Lung microvascular endothelial cell (primary cell): ENCODE results near the gene CBX6. TPM values are rescaled to one million over a fixed set of nuclear protein-coding genes. Genes with fewer than 3 reads are reported as not detected.
"Not testable (repeated sequence)": the region's sequence is repeated elsewhere in the genome, so short reads cannot be mapped to it uniquely, and the experiment has no call there.

ENCODE experiments used
- DNase-seq, 2 donors: peaks; one replicate each; pipeline versions ENCODE4 v3.0.0 to v3.0.0-alpha.2; 2010; ENCODE audit warnings: low read depth in 2 of 2
- total RNA-seq: library from RNA; depleted of rRNA; stranded (reverse); fragments of >200 nt; gene quantifications from 2 replicates; pipeline ENCODE4 v1.2.1, GENCODE V29; 2014

The CBX6 gene
- 11.9 and 13.3 TPM in 2 replicates for total RNA-seq

DNA sequence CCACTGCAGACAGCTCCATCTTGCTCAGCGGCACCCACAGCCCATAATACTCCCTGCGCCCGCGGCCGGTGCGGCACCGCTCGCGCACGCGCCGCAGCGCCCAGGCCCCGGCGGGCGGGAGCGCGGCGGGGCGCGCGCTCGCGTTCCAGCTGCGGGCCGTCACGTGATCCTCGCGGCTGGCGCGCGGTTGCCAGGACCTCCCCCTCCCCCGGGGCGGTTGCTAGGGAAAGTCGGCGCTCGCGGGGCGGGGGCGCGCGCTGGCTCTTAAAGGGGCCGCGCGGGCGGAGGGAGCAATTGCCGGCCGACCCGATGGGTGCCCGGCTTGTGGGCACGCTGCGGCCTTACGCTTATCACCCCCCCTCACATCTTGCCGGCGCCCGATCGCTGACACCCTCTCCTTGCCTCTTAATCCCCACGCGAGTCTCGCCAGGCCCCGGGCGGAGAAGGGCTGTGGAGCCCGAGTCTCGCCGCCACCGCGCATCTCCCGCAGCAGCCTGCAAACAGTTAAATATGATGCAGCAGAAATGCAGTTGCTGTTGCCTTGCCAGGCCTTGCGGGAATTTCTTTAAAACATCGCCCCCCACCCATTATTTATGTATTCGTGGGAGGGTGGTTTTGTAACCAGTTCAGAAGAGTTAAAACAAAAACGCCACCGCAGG, at the start of gene CBX6:
Gene CBX6 (minus strand): TSS at position 45 of the 659 bp plus-strand sequence. CDS start 26 bp downstream, at position 19.
- DNase-seq = peak; percentile 94 to 96

DNA sequence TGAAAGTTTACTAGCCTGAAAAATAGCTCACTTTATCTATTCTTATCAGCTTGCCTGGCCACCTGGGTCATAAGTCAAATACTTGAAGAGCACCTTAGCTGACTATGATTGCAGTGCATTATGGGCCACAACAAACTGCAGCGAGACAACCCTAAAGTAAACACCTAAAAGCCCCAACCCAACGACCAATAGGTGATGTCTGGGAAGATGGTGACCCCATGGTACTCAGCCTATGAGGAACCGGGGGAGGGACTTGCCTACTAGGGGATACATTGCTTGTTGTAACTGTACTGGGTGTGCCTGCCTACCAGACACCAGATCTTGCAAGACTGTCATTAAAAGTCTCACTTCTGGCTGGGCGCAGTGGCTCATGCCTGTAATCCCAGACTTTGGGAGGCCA, 49.8 kb upstream of the CBX6 start:
- no peak for DNase-seq

DNA sequence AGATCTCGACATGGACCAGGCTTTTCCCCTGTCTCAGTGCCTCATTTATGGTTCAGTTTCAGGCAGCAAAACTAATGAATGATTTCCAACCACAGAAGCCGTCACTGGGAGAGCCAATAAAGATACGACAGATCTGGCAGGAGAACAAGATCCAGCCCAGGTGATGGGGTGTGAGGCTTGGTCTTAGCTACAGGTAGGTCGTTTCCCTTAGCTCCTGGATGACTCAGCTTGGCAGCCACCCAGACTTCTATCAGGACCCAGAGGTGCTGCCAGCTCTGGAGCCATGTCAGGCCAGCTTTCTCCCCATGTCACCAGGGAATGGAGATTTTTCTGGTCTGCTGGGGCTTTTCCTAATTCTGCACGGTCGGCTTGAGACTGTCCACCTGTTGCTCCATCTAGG, 49.1 kb upstream of the CBX6 start:
- DNase-seq = no peak

DNA sequence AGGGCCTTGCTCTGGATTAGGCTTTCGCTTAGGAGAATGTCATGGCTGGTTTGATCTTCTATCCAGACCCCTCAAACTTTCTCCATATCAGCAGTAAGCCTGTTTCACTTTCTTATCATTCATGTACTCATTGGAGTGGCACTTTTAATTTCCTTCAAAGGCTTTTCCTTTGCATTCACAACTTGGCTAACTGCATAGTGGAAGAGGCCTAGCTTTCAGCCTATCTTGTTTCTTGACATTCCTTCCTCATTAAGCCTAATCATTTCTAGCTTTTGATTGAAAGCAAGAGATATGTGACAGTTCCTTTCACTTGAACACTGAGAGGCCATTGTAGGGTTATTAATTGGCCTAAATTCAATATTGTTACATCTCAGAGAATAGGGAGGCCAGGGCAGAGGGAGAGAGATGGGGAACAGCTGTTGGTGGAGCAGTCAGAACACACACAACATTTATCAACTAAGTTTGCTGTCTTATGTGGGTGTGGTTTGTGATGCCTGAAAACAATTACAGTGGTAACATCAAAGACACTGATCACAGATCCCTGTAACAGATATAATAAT, 47.7 kb upstream of the CBX6 start:
- DNase-seq = no peak

DNA sequence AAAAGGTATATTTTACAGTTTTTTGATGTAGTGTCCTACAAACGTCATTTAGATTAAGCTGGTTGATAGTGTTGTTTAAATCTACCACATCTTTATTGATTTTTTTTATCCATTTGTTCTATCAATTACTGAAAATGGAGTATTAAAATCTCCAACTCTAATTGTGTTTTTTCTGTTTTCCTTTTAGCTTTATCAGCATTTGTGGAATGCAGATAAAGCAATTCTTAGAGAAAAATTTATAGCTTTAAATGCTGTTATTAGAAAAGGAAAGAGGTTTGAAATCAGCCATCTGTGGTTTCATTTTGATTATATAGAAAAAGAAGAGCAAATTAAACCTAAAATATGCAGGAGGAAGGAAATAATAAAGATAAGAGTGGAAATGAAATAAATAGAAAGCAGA, 39.4 kb upstream of the CBX6 start:
- no peak for DNase-seq

DNA sequence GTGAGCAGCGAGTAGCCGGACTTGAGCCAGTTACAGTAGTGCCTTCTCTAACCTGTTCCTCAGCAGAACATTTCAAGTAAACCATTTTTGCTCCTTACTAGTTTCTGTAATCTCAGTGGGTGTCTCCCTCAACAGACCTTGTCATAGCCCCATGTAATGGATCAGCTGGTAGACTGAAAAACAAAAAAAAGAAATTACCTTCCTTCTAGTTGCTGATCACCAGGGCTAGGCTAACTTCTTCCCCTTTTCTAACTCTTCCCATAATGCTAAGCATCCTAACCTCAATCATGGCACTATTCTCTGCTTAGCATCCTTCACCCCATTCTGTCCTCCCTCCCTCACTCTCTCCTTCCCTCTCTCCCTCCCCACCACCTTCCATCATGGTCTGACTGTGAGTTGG, 35.8 kb upstream of the CBX6 start:
- no peak for DNase-seq

DNA sequence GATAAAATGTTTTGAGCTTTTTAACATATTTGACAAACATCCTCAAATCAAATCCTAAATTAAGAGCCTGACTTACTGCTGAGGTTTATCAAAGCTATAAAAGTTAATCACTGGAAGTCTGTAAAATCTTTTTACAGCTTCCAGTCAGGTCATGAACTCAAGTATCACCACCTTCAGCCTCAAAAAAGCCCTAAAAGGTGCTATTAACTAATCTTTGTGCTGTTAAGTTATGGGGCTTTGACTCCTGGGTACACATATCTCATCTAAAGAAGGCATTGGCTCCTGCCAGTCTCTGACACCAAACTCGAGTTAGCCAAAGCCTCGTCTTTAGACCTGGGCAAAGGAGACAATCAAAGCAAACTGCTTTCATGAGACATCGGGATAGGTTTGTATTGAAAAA, 34.0 kb upstream of the CBX6 start:
- DNase-seq = no peak

DNA sequence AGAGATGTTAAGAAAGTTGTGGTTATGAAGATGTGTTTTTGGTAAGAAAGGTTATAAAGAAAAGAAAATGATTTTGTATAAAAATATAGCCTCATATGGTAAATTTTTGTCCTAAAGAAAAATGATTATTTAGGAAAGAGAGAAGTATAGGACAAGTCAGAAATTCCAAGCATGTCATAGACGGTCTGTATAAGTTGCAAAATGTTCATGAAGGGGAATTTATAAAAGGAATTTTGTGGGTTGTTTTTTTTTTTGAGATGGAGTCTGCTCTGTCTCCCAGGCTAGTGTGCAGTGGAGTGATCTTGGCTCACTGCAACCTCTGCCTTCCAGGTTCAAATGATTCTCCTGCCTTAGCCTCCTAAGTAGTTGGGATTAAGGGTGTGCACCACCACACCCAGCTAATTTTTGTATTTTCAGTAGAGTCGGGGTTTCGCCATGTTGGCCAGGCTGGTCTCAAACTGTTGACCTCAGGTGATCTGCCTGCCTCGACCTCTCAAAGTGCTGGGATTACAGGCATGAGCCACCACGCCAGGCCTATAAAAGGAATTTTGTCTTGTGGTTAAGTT, 32.1 kb upstream of the CBX6 start:
- not testable (repeated sequence) for DNase-seq

DNA sequence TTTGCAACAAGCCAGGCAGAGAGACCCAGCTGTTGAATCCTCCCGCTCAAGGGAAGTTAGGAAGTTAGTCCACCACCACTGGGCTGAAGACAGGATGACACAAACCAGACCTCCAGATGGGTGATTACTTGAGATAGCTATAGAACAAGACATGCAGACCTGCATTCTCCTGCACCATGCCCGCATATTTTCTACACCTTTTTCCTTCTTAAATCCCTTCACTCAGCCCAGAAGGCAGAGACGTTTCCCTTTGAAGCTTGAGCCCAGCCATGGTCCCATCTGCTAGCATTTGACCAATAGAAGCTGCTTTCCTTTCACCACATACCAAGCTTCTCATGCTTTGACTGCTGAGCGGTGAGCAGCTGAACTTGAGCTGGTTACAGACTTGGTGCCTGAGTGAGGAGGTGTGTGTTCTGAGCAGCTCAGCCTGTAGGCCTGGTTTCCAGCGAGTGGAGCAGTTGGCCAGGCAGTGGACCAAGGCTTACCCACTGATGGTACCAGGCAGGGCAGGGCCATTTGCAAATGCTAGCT, 29.2 kb upstream of the CBX6 start:
- DNase-seq = no peak

DNA sequence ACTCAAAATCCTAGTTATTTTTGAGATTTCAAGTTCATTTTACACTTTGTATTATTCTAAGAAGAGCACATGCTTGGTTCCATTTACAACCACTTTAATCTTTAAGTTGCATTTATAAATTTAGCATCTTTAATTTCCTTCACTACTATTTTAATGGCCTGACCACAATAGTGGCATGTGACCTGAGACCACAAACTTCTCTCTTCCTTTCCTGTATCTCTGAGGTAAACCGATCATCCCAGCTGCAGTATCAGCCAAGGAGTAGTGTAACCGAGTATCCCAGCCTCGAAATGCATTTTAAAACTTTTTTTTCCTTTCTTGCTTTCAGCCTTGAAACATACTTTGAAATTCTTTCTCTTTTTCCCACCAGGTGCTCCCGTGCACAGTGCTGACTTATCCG, 28.7 kb upstream of the CBX6 start:
- no peak for DNase-seq

DNA sequence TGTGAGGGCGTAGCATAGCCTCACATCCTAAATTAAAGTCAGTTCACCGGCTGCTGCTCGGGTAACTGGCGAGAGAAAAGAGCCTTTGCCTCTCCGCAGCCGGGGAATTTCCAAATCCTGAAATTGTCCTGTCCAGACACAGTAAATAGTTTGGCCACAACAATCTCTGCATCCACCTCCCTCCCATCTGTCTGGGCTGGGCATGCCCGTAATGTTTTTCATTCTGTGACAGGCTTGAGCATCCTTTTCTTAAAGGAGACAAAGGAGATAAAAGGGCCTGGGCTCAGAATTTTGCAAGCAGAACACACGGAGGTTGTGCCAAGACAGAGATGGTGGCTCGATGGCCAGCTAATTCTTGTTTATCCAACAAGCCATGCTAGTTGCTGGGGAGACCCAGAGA, 19.2 kb upstream of the CBX6 start:
- no peak for DNase-seq

DNA sequence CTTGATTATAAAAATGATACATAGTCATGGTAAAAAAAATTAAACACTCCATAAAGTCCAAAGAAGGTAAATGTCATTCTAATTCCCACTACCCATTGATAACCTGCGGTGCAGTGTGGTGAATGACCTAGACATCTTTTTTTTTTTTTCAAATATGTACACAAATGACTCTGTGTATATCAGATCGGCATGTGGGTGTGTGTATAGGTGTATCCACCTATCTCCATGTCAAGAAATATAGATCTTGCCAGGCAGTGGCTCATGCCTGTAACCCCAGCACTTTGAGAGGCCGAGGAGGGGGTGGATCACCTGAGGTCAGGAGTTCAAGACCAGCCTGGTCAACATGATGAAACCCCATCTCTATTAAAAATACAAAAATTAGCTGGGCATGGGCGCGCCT, 18.4 kb upstream of the CBX6 start:
- DNase-seq = no peak

DNA sequence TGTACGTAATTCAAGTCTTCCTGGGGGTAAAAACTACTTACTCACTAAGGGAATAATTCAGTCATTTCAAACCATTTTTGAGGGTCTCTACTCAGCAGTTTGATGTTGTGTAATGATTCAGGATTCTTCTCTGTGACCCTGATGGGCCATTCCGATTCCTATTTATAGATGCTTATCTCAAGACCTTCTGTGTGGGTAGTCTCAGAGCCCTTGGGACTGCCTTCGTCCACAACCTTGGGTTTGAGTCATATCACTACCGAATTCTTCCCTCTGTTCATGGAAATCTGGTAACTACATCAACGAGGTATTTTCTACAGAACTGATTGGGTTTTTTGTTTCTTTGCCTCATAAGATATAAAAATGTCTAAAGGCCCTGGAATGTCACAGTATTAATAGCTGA, 14.3 kb upstream of the CBX6 start:
- DNase-seq = no peak

DNA sequence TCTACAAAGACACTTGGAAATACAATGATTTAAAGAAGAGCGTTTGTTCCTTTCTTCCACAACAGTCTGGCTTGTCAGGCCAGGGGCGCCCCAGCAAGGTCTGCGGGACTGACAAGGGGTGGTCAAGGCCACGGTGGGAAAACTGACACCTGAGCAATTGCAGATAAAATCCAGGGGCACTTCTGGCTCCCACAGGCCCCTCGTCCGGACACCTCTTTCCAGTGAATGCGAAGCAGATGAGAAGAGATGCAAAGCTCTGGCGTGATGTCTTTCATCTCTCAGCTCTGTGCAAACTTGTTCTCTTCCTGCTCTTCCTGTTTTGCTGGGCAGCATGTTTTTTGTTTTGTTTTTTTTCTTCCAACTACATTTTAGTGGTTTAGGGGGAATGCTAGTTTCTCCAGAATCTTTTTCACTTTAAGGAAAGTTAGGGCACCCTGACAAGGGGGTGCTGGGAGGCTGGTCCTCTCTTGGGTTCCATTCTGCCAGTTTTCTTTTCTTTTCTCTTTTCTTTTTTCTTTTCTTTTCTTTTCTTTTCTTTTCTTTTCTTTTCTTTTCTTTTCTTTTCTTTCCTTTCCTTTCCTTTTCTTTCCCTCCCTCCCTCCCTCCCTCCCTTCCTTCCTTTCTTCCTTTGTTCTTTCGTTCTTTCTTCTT, 11.1 kb upstream of the CBX6 start:
- peak in 1 of 2 donors; percentile 35 for DNase-seq

DNA sequence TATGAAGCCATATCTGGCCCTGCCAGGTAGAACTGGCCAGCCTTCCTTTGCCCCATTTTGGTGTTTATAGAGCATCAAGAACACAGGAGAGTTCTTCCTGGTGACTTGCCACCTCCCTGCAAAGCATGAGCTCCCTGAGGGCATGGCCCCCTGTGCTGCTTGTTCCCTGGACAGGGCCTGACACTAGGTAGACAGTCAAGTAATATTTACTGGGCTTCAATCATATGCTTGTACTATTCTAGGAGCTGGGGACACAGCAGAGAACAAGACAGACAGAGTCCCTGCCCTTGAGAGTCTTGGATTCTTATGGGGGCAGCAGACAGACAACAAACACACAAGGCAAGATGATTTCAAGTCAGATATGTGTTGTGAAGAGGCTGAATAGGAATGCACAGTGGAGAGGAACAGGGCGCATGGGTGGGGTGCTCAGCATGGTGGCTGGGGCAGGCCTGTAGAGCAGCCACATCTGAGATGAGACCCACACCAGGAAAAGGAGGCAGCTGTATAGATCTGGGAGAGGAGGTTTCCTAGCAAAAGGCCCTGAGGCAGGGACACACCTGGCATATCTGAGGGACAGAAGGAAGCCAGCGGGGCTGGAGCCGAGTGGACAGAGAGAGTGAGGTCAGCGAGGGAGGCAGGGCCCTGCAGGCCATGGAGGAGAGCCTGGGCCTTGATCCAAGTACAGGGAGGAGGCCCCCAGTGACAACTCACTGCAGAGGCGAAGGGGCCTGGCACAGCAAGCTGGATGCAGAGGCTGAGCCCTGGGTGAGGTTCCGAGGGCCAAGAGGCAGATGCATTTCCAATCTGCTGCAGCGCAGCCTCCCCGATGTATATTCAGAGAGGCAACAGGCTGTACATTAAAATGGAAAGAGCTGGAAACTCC, 10.2 kb upstream of the CBX6 start:
- peak in 1 of 2 donors; percentile 29 for DNase-seq

DNA sequence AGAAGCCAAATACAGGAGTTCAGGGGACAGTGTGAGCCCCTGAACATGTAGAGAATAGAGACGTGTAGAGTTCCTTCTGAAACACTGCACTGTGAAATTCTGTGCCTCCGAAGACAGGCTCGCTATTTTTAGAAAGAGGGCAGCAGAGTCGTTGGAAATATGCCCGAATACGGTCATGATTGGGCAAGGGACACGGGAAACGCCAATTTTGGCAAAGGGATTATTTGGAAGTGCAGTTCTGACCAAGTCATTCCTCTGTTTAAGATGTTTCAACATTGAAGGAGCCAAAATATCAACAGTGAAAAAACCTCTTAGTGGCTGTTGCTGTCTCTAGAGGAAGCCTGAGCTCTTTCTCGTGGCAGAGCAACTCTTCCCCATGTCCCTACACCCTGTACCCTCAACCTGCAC, 9.5 kb upstream of the CBX6 start:
- no peak for DNase-seq

DNA sequence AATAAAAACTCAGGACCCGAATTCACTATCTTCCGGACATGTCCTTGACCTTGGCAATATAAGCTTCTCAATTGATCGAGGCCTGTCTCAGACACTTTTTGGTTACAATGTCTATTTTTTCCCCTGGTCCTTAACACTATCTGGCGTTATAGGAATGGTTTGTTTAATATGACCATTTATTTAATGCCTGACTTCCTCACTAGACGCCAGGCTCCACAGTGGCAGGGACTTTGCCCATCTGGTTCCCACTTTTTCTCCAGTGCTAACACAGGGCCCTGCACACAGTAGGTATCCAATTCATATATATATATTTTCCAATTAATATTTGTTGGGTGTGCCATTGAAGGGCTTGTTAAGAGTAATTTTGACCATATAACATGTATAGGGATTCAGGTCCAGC, 7.9 kb upstream of the CBX6 start:
- DNase-seq = no peak

DNA sequence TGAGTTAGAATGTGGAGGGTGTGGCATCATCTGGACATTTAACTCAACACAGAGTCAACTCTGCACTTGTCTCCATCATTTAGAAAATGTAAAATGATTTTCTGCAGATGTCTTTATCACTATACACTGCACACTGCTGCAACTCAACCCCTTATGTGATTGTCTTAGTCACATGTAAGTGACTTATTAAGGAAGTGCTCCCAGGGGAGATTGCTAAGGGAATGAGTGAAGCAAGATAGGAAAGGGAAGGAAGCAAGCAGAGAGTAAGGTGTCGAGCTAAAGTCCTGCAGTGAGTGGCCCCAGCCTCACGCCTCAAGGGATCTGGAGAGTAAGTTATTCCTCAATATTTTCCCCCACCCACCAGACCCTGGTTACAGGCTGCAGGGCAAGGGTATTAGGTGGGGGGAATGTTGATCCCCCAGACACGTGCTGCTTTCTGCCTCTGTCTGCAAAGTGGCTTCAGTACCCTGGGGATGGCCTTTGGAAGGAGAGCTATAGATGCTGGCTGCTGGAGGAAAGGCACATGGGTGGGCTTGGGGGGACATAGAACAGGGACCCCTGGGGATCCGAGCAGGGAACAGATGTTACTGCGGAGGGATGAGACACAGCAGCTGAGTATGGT, 7.2 kb upstream of the CBX6 start:
- DNase-seq = no peak

DNA sequence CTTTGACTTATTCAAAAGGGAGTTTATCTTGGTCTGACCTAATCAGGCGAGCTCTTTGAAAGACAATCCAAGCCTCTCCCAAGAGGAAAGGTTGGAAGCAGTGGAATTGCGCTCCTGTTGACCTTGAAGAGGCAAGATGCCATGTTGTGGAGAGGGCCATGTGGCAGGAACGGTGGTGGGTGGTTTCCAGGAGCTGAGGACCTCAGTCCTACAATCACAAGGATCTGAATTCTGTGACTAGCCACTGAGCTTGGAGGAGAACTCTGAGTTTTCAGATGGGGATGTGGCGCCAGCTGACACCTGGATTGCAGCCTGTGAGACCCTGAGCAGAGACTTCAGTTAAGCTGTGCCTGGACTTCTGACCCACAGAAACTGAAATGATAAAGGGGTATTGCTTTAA, 6.0 kb upstream of the CBX6 start:
- DNase-seq = no peak

DNA sequence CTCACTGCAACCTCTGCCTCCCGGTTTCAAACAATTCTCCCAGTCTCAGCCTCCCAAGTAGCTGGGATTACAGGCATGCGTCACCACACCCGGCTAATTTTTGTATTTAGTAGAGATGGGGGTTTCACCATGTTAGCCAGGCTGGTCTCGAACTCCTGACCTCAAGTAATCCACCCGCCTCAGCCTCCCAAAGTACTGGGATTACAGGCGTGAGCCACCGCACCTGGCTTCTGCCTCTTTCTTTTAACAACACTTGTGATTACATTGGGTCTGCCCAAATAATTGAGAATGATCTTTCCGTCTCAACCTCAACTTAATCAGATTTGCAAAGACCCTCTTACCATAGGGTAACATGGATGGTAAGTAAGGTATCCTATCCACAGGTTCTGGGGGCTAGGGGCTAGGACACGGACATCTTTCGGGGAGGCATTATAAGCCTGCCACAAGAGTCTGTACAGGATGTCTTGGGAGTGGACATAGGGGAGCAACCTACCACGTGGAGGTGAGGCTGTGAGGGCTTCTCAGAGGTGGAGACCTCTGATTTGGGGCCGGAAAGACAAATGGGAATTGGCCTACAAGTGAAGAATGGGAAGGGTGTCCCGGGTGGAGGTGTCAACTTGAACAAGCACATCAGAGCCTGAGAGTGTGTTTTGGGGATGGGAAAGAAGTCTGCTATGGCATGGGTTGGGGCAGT, 2.7 kb upstream of the CBX6 start:
- no peak for DNase-seq
